HepG2 (cell line): ENCODE measurements around the gene RAB9A. TPM values are rescaled to one million over a fixed set of nuclear protein-coding genes. Genes with fewer than 3 reads are reported as not detected.

Experiments used
- ATAC-seq: fragments of 200-7000 bp; cut with Tn5 transposase; 3 replicates; pipeline ENCODE4 v1.9.1; 2020; ENCODE audit warnings: mild to moderate bottlenecking, moderate library complexity
- BruUV-seq: library from RNA; stranded (reverse); fragments of 400-500 nt; replicated peaks from 2 replicates; lab custom pipeline; 2021; lab: Mats Ljungman, UMichigan
- CTCF ChIA-PET: fragments of 300-600 bp; formaldehyde crosslinking; extraction: SDS; loops from one replicate; lab custom pipeline; 2021; ENCODE audit warnings: low total read pairs, inconsistent platforms, low intra/inter-chr PET ratio; lab: Yijun Ruan, JAX
- POLR2A ChIA-PET: fragments of 350-600 bp; sonication (Branson Sonifier 250); formaldehyde crosslinking; loops from one replicate; lab custom pipeline; 2020; ENCODE audit warnings: antibody characterized with exemption, inconsistent platforms; lab: Yijun Ruan, JAX
- DNase-seq: peaks from one replicate; pipeline ENCODE4 v3.0.0-alpha.2; 2015; ENCODE audit warnings: low spot score
- FAIRE-seq: peaks from 3 replicates; lab custom pipeline; 2011; peaks lifted over from hg19 to GRCh38; lab: Jason Lieb, UNC
- H2AFZ ChIP-seq: one replicate; pipeline ENCODE4 v1.6.1; 2011; ENCODE audit warnings: low read length, inconsistent platforms
- H3K27ac ChIP-seq: fragments of 300-600 bp; 3 replicates; pipeline ENCODE4 v1.8.0; 2011; ENCODE audit warnings: mixed run types, mild to moderate bottlenecking, mixed read lengths, low read length, inconsistent platforms; ENCODE audit not compliant: insufficient read depth; ENCODE audit errors: extremely low read length
- H3K27me3 ChIP-seq, 2 experiments: fragments of 200-600 bp in 1 of 2; 2 replicates in 1 of 2; 3 replicates in 1 of 2; pipeline versions ENCODE4 v1.6.0 to v1.8.0; 2011; ENCODE audit warnings: low read length in 2 of 2, mild to moderate bottlenecking in 2 of 2, moderate library complexity in 2 of 2, inconsistent platforms in 1 of 2; ENCODE audit not compliant: insufficient read depth in 2 of 2, control insufficient read depth in 1 of 2
- H3K36me3 ChIP-seq, 2 experiments: fragments of 200-600 bp in 1 of 2; replicated peaks in 1 of 2; 2 replicates in 1 of 2; 3 replicates in 1 of 2; pipeline versions ENCODE4 v1.5.1 to v1.8.0; 2011; ENCODE audit warnings: low read length in 2 of 2, inconsistent platforms in 1 of 2; ENCODE audit not compliant: insufficient read depth in 2 of 2, control insufficient read depth in 1 of 2
- H3K4me1 ChIP-seq: 2 replicates; pipeline ENCODE4 v1.5.1; 2012; ENCODE audit warnings: low read length, inconsistent platforms; ENCODE audit not compliant: insufficient read depth
- H3K4me2 ChIP-seq: 2 replicates; pipeline ENCODE4 v1.6.0; 2011; ENCODE audit warnings: low read depth, low read length, inconsistent platforms
- H3K4me3 ChIP-seq, 3 experiments: fragments of 200-600 bp in 1 of 3; sonication (generic), shearing (Covaris generic) in 1 of 3; replicated peaks in 1 of 3; 2 replicates each; pipeline ENCODE4 v1.5.1; 2011 to 2016; ENCODE audit warnings: low read length in 3 of 3, inconsistent platforms in 2 of 3, low read depth in 2 of 3, mild to moderate bottlenecking in 2 of 3, control low read depth in 1 of 3, mixed read lengths in 1 of 3; ENCODE audit not compliant: insufficient read depth in 1 of 3
- H3K79me2 ChIP-seq: one replicate; pipeline ENCODE4 v1.6.1; 2011; ENCODE audit warnings: low read length, inconsistent platforms; ENCODE audit not compliant: insufficient read depth
- H3K9ac ChIP-seq: 2 replicates; pipeline ENCODE4 v1.6.0; 2011; ENCODE audit warnings: mild to moderate bottlenecking, low read depth, low read length, inconsistent platforms; ENCODE audit not compliant: insufficient read depth
- H3K9me3 ChIP-seq: 2 replicates; pipeline ENCODE4 v1.5.1; 2012; ENCODE audit warnings: mild to moderate bottlenecking, low read length
- H4K20me1 ChIP-seq: 2 replicates; pipeline ENCODE4 v1.6.0; 2011; ENCODE audit warnings: inconsistent platforms, mild to moderate bottlenecking, low read length, moderate library complexity; ENCODE audit not compliant: insufficient read depth
- HOXA3 ChIP-seq: sonication (generic); formaldehyde crosslinking; IDR thresholded peaks from 2 replicates; pipeline ENCODE4 v1.5.0; 2020; ENCODE audit warnings: missing genetic modification reagents
- KDM4B ChIP-seq: sonication (generic); formaldehyde crosslinking; IDR thresholded peaks from 2 replicates; pipeline ENCODE4 v1.4.0; 2020; ENCODE audit warnings: missing genetic modification reagents
- MAFF ChIP-seq: IDR thresholded peaks from 2 replicates; pipeline ENCODE4 v1.6.1; 2011; ENCODE audit warnings: low read depth, low read length, improper control_type of control experiment
- MAFK ChIP-seq, 2 experiments: IDR thresholded peaks in 1 of 2; conservative IDR thresholded peaks in 1 of 2; 2 replicates each; pipeline ENCODE4 v1.6.1; 2011; ENCODE audit warnings: improper control_type of control experiment in 2 of 2, low read length in 2 of 2
- MED8 ChIP-seq: sonication (generic); formaldehyde crosslinking; IDR thresholded peaks from 2 replicates; pipeline ENCODE4 v1.8.1; 2023; ENCODE audit warnings: mild to moderate bottlenecking, missing genetic modification reagents; ENCODE audit not compliant: insufficient replicate concordance
- NRL ChIP-seq: sonication (generic); formaldehyde crosslinking; IDR thresholded peaks from 2 replicates; pipeline ENCODE4 v1.5.0; 2020; ENCODE audit warnings: missing genetic modification reagents, mild to moderate bottlenecking, moderate library complexity, borderline replicate concordance
- PHF8 ChIP-seq: sonication (generic); formaldehyde crosslinking; IDR thresholded peaks from 2 replicates; pipeline ENCODE4 v1.5.0; 2020; ENCODE audit warnings: missing genetic modification reagents
- SMC3 ChIP-seq: IDR thresholded peaks from 2 replicates; pipeline ENCODE4 v1.6.1; 2011; ENCODE audit warnings: low read length, improper control_type of control experiment
- SMYD3 ChIP-seq: sonication (generic); formaldehyde crosslinking; IDR thresholded peaks from 2 replicates; pipeline ENCODE4 v1.8.1; 2023; ENCODE audit warnings: mild to moderate bottlenecking, missing genetic modification reagents
- STAG1 ChIP-seq: sonication (generic); formaldehyde crosslinking; IDR thresholded peaks from 2 replicates; pipeline ENCODE4 v1.4.0; 2020; ENCODE audit warnings: missing genetic modification reagents
- TAF15 ChIP-seq: fragments of 200-400 bp; formaldehyde crosslinking; IDR thresholded peaks from one replicate; pipeline ENCODE4 v1.6.1; 2018; ENCODE audit warnings: mild to moderate bottlenecking, low read depth, low read length; ENCODE audit not compliant: poor library complexity, severe bottlenecking
- ZNF160 ChIP-seq: sonication (generic); formaldehyde crosslinking; IDR thresholded peaks from 2 replicates; pipeline ENCODE4 v1.8.0; 2022; ENCODE audit warnings: mild to moderate bottlenecking, inconsistent platforms, missing genetic modification reagents
- in situ Hi-C: cut with HindIII; loops from 2 replicates; pipeline ENCODE4 v1.10.0; 2017; ENCODE audit warnings: low pct_unique_long_range_greater_than_20kb; ENCODE audit not compliant: extremely low pct_ligation_motif_present
- intact Hi-C: fragments of 100-400 bp; cut with micrococcal nuclease; formaldehyde crosslinking; loops from one replicate; pipeline ENCODE4 v1.10.0; 2022; ENCODE audit not compliant: unreplicated experiment
- polyA plus RNA-seq, 8 experiments: library from polyadenylated mRNA; depleted of rRNA in 3 of 8; stranded (reverse) in 7 of 8; unstranded in 1 of 8; fragments of >200 nt; fragmentation: Illumina TruSeq in 4 of 8; extraction: Trizol in 4 of 8; gene quantifications; 2 replicates each; pipeline versions ENCODE4 v1.2.1 to v1.2.3, GENCODE V29; 2011 to 2016; ENCODE audit warnings: low read depth in 4 of 8, missing spikeins in 1 of 8, mixed read lengths in 1 of 8; ENCODE audit not compliant: insufficient read depth in 1 of 8
- total RNA-seq, 5 experiments: library from RNA; depleted of rRNA; stranded (reverse); fragments of >200 nt; fragmentation: Illumina TruSeq; extraction: Trizol; gene quantifications; 2 replicates each; pipeline ENCODE4 v1.2.3, GENCODE V29; 2016; ENCODE audit warnings: low read depth in 1 of 5
- TF ChIP-seq, protein P1 (sequence below): sonication (generic); formaldehyde crosslinking; IDR thresholded peaks from 2 replicates; pipeline ENCODE4 v1.5.0; 2020; ENCODE audit warnings: missing genetic modification reagents
- TF ChIP-seq, protein P2 (sequence below): sonication (generic); formaldehyde crosslinking; IDR thresholded peaks from 2 replicates; pipeline ENCODE4 v1.8.0; 2022; ENCODE audit warnings: mild to moderate bottlenecking, missing genetic modification reagents, moderate library complexity
- TF ChIP-seq, protein P3 (sequence below): sonication (generic); formaldehyde crosslinking; IDR thresholded peaks from 2 replicates; pipeline ENCODE4 v1.4.0; 2020; ENCODE audit warnings: missing genetic modification reagents, mild to moderate bottlenecking, borderline replicate concordance
- TF ChIP-seq, protein P4 (sequence below): sonication (generic); formaldehyde crosslinking; IDR thresholded peaks from 2 replicates; pipeline ENCODE4 v1.5.0; 2020; ENCODE audit warnings: mild to moderate bottlenecking, missing genetic modification reagents, moderate library complexity
- TF ChIP-seq, protein P5 (sequence below): IDR thresholded peaks from 2 replicates; pipeline ENCODE4 v1.6.1; 2016; ENCODE audit warnings: missing genetic modification reagents, missing compliant biosample characterization

Gene RAB9A
- total and polyA plus RNA-seq, 2 of the 13 experiments (the other 11 are each of a cell fraction or from before 2014, with no cell fraction given): 10.5 to 23.1 TPM

DNA sequence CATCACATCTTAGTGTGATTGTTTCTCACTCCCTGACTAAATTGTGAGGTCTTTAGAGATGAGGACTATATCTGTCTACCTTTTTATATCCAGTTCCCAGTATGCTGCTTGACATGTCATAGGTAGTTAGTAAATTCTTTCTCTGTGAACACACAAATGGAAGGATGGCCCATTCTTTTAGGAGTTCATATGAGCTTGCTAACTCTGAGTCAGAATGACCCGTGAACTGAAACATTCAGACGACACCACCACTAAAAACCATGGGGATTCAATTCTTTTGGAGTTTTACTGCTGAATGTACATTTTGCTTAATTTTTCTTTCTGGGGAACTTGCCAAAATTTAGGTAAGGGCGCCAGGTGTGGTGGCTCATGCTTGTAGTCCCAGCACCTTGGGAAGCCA, 59.6 kb downstream of the RAB9A start (continued):
- TF ChIP-seq TAF15: no peak
- no peak for TF ChIP-seq MED8
- TF ChIP-seq, protein P1, sequence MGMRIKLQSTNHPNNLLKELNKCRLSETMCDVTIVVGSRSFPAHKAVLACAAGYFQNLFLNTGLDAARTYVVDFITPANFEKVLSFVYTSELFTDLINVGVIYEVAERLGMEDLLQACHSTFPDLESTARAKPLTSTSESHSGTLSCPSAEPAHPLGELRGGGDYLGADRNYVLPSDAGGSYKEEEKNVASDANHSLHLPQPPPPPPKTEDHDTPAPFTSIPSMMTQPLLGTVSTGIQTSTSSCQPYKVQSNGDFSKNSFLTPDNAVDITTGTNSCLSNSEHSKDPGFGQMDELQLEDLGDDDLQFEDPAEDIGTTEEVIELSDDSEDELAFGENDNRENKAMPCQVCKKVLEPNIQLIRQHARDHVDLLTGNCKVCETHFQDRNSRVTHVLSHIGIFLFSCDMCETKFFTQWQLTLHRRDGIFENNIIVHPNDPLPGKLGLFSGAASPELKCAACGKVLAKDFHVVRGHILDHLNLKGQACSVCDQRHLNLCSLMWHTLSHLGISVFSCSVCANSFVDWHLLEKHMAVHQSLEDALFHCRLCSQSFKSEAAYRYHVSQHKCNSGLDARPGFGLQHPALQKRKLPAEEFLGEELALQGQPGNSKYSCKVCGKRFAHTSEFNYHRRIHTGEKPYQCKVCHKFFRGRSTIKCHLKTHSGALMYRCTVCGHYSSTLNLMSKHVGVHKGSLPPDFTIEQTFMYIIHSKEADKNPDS: no peak
- TF ChIP-seq, protein P2, sequence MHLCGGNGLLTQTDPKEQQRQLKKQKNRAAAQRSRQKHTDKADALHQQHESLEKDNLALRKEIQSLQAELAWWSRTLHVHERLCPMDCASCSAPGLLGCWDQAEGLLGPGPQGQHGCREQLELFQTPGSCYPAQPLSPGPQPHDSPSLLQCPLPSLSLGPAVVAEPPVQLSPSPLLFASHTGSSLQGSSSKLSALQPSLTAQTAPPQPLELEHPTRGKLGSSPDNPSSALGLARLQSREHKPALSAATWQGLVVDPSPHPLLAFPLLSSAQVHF: no peak
- no peak for TF ChIP-seq ZNF160
- no peak for TF ChIP-seq PHF8 (CRISPR knock-in tag)

DNA sequence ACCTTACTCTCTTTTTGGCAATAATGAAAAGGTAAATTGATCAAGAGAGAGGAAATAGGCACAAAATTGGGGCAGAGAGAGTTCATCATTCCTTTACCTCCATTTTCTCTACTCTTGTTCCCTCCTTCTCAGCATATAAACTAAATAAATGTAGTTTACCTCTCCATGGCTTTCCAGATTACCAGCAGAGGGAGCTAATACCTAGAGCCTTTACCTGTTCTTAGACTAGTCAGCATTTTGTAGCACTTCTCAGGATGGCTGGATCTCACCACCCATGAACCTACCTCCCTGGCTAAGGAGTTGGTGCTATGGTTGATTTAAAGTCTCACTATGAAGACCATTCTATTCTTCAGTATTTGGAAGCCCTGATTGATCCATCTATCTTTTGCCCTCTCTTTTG, 61.3 kb downstream of the RAB9A start:
- Histone ChIP-seq H4K20me1 (no peaks in the 10 kb centered on the region), H3K79me2 (no peaks in the 10 kb centered on the region), H3K4me3 (no peak overlapping the region), H3K9me3 (no peaks in the 10 kb centered on the region), H3K27ac (no peak overlapping the region), H3K9ac (no peak overlapping the region), H3K27me3 (no peaks in the 10 kb centered on the region), H3K4me1 (no peaks in the 10 kb centered on the region), H2AFZ (no peak overlapping the region), H3K36me3 (peaks cover 0 to 16% of the 10 kb centered on the region in 2 experiments; a peak in 1 of 5 replicates), H3K4me2 (no peak overlapping the region)
- BruUV-seq: no TSS peak
- intact Hi-C loops (loop anchor here (1.0 kb wide), 2 partner anchors 244 to 282 kb away; no protein-coding TSS in a partner anchor), in situ Hi-C loops (loop anchor here (25.0 kb wide), 1 partner anchor 238 kb away; no protein-coding TSS in a partner anchor)
- DNase-seq (peak; percentile 16), ATAC-seq (peak; percentile 62), FAIRE-seq (peak; percentile 48)
- POLR2A ChIA-PET: no interaction called here
- CTCF ChIA-PET: interaction anchor here (0.8 to 1.3 kb wide), 3 partner anchors 91 to 282 kb away, joined by 3 to 5 read pairs (median 5); partner anchors contain the start of gene GEMIN8
- no peak for TF ChIP-seq NRL (CRISPR knock-in tag)
- TF ChIP-seq, protein P3, sequence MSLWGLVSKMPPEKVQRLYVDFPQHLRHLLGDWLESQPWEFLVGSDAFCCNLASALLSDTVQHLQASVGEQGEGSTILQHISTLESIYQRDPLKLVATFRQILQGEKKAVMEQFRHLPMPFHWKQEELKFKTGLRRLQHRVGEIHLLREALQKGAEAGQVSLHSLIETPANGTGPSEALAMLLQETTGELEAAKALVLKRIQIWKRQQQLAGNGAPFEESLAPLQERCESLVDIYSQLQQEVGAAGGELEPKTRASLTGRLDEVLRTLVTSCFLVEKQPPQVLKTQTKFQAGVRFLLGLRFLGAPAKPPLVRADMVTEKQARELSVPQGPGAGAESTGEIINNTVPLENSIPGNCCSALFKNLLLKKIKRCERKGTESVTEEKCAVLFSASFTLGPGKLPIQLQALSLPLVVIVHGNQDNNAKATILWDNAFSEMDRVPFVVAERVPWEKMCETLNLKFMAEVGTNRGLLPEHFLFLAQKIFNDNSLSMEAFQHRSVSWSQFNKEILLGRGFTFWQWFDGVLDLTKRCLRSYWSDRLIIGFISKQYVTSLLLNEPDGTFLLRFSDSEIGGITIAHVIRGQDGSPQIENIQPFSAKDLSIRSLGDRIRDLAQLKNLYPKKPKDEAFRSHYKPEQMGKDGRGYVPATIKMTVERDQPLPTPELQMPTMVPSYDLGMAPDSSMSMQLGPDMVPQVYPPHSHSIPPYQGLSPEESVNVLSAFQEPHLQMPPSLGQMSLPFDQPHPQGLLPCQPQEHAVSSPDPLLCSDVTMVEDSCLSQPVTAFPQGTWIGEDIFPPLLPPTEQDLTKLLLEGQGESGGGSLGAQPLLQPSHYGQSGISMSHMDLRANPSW (CRISPR knock-in tag): no peak
- 0 out of 2 replicates have a peak, but pooled peaks have one; percentile 16 for TF ChIP-seq SMC3
- TF ChIP-seq SMYD3 (CRISPR knock-in tag): no peak
- TF ChIP-seq STAG1 (CRISPR knock-in tag): 0 out of 2 replicates have a peak, but pooled peaks have one; percentile 10
- TF ChIP-seq, protein P4, sequence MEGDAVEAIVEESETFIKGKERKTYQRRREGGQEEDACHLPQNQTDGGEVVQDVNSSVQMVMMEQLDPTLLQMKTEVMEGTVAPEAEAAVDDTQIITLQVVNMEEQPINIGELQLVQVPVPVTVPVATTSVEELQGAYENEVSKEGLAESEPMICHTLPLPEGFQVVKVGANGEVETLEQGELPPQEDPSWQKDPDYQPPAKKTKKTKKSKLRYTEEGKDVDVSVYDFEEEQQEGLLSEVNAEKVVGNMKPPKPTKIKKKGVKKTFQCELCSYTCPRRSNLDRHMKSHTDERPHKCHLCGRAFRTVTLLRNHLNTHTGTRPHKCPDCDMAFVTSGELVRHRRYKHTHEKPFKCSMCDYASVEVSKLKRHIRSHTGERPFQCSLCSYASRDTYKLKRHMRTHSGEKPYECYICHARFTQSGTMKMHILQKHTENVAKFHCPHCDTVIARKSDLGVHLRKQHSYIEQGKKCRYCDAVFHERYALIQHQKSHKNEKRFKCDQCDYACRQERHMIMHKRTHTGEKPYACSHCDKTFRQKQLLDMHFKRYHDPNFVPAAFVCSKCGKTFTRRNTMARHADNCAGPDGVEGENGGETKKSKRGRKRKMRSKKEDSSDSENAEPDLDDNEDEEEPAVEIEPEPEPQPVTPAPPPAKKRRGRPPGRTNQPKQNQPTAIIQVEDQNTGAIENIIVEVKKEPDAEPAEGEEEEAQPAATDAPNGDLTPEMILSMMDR (CRISPR knock-in tag): peak; percentile 52
- peak; percentile 71 for TF ChIP-seq MAFF
- TF ChIP-seq MAFK (conservative IDR thresholded peaks at IDR 0.05 in 1 of 2, IDR thresholded peaks at IDR 0.05 in 1 of 2; ENCODE audit: low read length in 2 of 2): peak; percentile 64 to 70
- no peak for TF ChIP-seq KDM4B
- TF ChIP-seq, protein P5, sequence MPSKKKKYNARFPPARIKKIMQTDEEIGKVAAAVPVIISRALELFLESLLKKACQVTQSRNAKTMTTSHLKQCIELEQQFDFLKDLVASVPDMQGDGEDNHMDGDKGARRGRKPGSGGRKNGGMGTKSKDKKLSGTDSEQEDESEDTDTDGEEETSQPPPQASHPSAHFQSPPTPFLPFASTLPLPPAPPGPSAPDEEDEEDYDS (CRISPR knock-in tag): no peak
- no peak for TF ChIP-seq HOXA3
